Loucy (cell line): ENCODE data around the gene MYRIP.

ENCODE experiments used
- EZH2phosphoT487 ChIP-seq: fragments of 200-600 bp; IDR thresholded peaks from 2 replicates; pipeline ENCODE4 v1.6.1; 2018; ENCODE audit warnings: antibody characterized with exemption, mild to moderate bottlenecking, moderate library complexity, borderline replicate concordance
- TF ChIP-seq, protein P1 (sequence below): fragments of 200-600 bp; sonication (generic); conservative IDR thresholded peaks from 2 replicates; pipeline ENCODE4 v1.5.1; 2014; ENCODE audit warnings: mild to moderate bottlenecking, antibody characterized with exemption, low read length

DNA sequence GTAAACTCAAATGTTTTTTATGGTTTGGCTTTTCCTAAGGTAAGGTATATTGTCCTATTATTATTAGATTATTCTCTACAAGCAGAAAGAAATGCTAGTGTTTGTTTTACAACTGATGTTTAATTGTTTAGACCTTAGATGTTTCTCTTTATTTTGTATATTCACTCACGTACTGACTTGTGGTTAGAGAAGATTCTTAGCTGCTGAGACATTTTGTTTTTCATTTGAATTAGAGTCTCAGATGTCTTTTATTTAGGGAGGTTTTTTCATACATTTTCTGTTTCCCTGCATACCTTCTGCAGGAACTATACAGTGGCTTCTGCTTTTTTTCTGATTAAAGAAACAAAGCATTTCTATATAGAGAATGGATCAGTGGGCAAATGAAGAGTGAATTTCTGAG, 110.9 kb downstream of the MYRIP start:
- no peak for TF ChIP-seq EZH2phosphoT487
- TF ChIP-seq, protein P1, sequence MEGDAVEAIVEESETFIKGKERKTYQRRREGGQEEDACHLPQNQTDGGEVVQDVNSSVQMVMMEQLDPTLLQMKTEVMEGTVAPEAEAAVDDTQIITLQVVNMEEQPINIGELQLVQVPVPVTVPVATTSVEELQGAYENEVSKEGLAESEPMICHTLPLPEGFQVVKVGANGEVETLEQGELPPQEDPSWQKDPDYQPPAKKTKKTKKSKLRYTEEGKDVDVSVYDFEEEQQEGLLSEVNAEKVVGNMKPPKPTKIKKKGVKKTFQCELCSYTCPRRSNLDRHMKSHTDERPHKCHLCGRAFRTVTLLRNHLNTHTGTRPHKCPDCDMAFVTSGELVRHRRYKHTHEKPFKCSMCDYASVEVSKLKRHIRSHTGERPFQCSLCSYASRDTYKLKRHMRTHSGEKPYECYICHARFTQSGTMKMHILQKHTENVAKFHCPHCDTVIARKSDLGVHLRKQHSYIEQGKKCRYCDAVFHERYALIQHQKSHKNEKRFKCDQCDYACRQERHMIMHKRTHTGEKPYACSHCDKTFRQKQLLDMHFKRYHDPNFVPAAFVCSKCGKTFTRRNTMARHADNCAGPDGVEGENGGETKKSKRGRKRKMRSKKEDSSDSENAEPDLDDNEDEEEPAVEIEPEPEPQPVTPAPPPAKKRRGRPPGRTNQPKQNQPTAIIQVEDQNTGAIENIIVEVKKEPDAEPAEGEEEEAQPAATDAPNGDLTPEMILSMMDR: no peak
